Body of pancreas (tissue), 4 donors: ENCODE results near the gene DSTN.

ENCODE experiments used
- POLR2A ChIP-seq, 3 donors: fragments of 450-650 bp; IDR thresholded peaks; one replicate each; pipeline ENCODE4 v1.6.1; 2016; ENCODE audit warnings: antibody characterized with exemption in 3 of 3, mild to moderate bottlenecking in 2 of 3
- TF ChIP-seq, protein P1 (sequence below), 7 experiments: fragments of 450-650 bp in 4 of 7; fragments of 200-600 bp in 3 of 7; sonication (generic) in 3 of 7; IDR thresholded peaks; one replicate each; pipeline ENCODE4 v1.5.1; 2016 to 2019; ENCODE audit warnings: antibody characterized with exemption in 7 of 7

DNA sequence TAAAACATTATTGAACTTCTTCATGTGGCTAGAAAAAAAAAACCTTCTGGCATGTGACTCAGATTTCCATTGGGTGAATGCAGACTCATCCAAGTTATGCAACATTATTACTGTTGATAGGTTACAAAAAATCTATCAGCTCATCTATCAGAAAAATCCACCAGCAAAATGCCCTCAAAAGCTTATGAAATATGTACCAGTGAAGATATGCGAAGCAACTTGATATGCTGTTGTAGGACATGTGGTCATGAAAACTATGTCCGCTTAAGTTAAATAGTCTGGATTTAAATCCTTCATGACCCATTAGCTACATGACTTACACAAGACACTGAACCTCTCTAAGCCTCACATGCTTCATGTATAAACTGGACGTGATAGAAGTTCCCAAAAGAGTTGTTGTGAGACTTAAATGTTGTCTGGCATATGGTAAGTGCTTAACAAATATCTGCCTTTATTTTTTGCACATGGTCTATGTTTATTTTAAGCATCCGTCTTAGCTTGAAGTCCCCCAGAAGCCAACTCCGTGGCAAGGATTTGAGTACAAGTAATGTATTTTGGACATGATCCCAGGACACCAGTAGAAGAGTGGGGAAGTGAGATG is 26.2 kb upstream of the DSTN start:
- TF ChIP-seq, protein P1, sequence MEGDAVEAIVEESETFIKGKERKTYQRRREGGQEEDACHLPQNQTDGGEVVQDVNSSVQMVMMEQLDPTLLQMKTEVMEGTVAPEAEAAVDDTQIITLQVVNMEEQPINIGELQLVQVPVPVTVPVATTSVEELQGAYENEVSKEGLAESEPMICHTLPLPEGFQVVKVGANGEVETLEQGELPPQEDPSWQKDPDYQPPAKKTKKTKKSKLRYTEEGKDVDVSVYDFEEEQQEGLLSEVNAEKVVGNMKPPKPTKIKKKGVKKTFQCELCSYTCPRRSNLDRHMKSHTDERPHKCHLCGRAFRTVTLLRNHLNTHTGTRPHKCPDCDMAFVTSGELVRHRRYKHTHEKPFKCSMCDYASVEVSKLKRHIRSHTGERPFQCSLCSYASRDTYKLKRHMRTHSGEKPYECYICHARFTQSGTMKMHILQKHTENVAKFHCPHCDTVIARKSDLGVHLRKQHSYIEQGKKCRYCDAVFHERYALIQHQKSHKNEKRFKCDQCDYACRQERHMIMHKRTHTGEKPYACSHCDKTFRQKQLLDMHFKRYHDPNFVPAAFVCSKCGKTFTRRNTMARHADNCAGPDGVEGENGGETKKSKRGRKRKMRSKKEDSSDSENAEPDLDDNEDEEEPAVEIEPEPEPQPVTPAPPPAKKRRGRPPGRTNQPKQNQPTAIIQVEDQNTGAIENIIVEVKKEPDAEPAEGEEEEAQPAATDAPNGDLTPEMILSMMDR (IDR thresholded peaks at IDR 0.05) = no peak
- TF ChIP-seq POLR2A (IDR thresholded peaks at IDR 0.05) = no peak
